ENCODE data around the gene FAM169A.
"Not testable (repeated sequence)": the region's sequence is repeated elsewhere in the genome, so short reads cannot be mapped to it uniquely, and the experiment has no call there.

Gene FAM169A

DNA sequence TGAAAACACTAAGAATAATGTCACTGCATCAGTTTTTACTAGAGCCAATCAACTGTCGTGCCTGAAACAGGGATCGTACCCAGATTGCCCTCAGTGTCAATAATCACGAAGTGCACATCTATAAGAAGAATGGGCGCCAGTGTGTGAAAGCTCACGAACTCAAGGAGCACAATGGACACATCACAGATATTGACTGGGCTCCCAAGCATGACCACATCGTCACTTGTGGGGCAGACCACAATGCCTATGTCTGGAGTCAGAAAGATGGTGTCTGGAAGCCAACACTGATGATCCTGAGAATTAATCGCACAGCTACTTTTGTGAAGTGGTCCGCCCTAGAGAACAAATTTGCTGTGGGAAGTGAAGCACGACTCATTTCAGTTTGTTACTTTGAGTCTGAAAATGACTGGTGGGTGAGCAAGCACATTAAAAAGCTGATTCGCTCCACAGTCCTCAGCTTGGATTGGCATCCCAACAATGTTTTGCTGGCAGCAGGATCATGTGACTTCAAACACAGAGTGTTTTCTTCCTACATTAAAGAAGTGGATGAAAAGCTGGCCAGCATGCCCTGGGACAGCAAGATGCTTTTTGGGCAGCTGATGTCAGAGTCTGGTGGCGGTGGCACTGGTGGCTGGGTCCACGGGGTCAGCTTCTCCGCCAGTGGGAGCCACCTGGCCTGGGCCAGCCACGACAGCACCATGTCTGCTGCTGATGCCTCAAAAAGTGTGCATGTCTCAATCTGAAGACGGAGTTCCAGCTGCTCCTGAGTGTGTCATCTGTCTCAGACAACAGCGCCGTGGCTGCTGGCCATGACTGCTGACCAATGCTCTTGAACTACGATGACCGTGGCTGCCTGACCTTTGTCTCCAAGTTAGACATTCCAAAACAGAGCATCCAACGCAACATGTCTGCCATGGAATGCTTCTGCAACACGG is 66.9 kb downstream of the FAM169A start:
- TF ChIP-seq CTCF (IDR thresholded peaks at IDR 0.05; ENCODE audit: control insufficient read depth, insufficient read depth, low read depth, low read length, missing control alignments) = no peak
- no peak overlapping the region for H3K4me3 ChIP-seq (ENCODE audit: control insufficient read depth, low read depth, low read length)
- DNase-seq (ENCODE audit: low read depth) = no peak

- not testable (repeated sequence) for DNase-seq (ENCODE audit: low read depth); H3K4me3 ChIP-seq (ENCODE audit: control insufficient read depth, low read depth, low read length)
Observed at GRCh38 chr5:74791669-74792068, 74.5 kb downstream of the FAM169A start.

DNA sequence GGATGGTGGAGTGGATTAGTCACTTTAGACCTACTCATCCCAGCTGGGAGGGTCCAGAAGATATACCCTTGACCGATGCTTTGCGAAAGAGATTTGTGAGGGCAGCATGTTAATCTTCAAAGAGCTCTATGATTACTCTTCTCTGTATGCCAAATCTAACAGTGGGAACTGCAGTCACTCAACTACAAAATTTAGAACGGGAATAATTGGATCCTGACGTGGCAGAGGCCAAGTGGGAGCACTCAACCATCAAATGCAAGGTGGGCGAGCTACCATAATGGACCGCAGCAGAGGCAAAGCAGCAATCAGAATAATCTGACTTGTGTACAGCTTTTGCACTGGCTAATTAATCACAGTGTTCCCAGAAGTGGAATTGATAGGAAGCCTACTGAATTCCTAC is 78.8 kb downstream of the FAM169A start:
- no peak for DNase-seq (ENCODE audit: low read depth)
- no peak for TF ChIP-seq CTCF (IDR thresholded peaks at IDR 0.05; ENCODE audit: control insufficient read depth, insufficient read depth, low read depth, low read length, missing control alignments)

DNA sequence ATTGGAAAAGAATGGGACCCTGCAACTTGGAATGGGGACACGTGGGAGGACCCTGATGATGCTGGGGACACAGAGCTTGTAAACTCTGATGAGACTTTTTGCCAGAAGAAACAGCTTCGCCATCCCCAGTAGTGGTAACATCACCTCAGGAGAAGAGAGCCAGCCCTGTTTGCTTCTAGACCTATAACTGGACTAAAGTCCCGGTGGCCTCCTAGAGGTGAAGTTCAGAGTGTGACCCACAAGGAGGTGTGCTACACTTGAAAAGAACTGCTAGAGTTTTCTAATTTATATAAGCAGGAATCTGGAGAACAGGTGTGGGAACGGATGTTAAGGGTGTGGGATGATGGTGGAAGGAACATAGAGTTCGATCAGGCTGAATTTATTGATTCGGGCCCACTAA is 79.3 kb downstream of the FAM169A start:
- no peak overlapping the region for H3K4me3 ChIP-seq (ENCODE audit: control insufficient read depth, low read depth, low read length)
- DNase-seq (ENCODE audit: low read depth) = no peak
- no peak for TF ChIP-seq CTCF (IDR thresholded peaks at IDR 0.05; ENCODE audit: control insufficient read depth, insufficient read depth, low read depth, low read length, missing control alignments)

More for the DNA sequence above, 78.8 kb downstream of the FAM169A start:
- no peak overlapping the region for H3K4me3 ChIP-seq (ENCODE audit: control insufficient read depth, low read depth, low read length)

DNA sequence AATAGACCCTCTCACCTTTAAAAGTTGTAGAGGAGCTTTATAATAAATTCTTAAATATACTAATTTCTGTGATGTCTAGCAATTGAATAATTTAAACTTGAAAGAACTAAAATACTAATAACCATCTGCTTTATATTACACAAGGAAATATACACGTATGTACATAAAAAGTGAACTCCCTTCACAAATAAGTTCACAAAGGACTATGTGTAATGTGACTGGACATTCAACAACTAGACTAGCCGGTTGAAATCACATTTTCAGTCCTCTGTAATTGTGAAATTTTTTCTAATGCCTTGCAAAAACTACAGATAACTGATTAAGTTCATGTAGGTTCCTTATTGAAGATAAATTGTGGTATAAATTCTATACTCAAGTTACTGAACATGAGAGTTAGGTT is 87.6 kb downstream of the FAM169A start:
- DNase-seq (ENCODE audit: low read depth) = no peak
- no peak for TF ChIP-seq CTCF (IDR thresholded peaks at IDR 0.05; ENCODE audit: control insufficient read depth, insufficient read depth, low read depth, low read length, missing control alignments)

DNA sequence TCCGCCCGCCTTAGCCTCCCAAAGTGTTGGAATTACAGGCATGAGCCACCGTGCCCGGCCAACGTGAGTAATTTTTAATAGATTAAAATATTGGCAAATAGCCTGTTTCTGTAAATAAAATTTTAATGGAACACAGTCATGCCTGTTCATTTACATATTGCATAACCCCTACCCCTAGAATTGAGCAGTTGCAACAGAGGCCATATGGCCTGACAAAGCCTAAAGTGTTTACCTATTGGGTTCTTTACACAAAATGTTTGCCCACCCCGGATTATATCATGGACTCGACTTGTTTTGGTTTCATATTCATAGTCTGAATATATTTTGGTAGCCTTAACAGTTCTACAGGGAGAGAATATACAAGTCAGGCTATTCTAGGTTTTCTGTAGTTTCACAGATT is 93.8 kb downstream of the FAM169A start:
- DNase-seq (ENCODE audit: low read depth) = no peak
- TF ChIP-seq CTCF (IDR thresholded peaks at IDR 0.05; ENCODE audit: control insufficient read depth, insufficient read depth, low read depth, low read length, missing control alignments) = no peak
- H3K4me3 ChIP-seq (ENCODE audit: control insufficient read depth, low read depth, low read length) = no peak overlapping the region

More for the DNA sequence above, 87.6 kb downstream of the FAM169A start:
- H3K4me3 ChIP-seq (ENCODE audit: control insufficient read depth, low read depth, low read length) = no peak overlapping the region

DNA sequence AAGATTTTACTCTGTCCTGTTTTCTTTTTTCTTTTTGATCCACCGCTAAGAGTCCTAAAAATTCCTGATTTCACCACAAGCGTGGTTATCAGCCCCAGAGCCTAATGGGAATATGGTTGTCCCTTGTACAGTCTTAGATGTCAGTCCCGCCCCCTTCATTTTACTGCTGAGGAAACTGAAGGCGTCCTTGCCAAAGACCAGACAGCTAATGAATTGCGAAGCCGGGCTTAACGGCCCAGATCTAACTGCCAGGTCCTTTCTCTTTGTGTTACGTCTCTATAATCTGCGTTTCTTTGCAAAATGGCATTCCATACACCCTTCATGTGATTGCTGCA is 98.6 kb downstream of the FAM169A start:
- no peak for TF ChIP-seq CTCF (IDR thresholded peaks at IDR 0.05; ENCODE audit: control insufficient read depth, insufficient read depth, low read depth, low read length, missing control alignments)
- DNase-seq (ENCODE audit: low read depth) = no peak
- peak overlapping the region; percentile 69 for H3K4me3 ChIP-seq (ENCODE audit: control insufficient read depth, low read depth, low read length)
